ENCODE results near the gene RHBDF1. TPM values are rescaled to one million over a fixed set of nuclear protein-coding genes. Genes with fewer than 3 reads are reported as not detected.

Gene RHBDF1
- total and polyA plus RNA-seq, 3 experiments from 2014 or later, result 0.53 to 0.59 TPM; not detected in 1

DNA sequence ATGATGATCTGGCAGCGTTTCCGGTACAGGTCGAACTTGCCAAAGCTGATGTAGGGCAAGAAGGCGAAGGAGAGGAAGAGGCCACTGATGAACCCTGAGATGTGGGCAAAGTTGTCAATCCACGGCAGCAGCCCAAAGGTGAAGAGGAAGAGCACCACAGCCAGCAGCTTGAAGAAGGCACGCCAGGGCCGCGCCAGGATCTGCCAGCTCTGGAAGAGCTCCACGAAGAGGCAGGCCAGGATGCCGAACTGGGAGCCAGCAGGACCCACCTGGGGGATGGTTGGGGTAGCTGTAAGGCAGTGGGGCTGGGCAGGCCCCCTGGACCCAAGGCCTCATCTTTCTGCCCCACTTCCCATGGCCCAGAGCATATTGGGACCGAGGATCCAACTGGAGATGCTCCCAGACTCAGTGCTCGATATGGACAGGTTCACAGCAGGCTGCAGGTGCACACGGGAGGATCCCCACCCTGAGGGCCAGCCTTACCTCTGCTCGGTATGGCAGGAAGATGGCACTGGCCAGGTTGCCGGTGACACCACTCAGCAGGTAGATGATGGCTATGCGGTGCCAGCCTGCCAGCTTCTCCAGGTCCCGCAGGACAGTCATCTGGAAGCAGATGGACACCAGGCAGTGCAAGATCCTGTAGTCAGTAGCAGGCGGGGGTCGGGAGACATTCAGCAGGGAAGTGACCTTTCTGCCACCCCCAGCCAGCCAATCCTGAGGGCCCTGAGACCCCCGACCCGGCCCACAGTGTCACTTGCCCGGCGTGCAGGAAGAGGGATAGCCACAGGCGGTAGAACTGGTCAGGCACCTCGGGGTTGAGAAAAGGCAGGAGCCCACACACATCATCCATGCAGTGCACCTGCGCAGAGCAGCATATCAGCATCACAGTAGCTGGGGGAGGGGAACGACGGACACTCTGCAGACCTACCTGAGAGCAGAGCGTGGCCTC, 13.7 kb downstream of the RHBDF1 start:
- Histone ChIP-seq H3K27me3 (ENCODE audit: insufficient read depth, low read length, poor library complexity, severe bottlenecking) (no peaks in the 10 kb centered on the region), H3K9me3 (ENCODE audit: low read length) (no peaks in the 10 kb centered on the region), H3K27ac (ENCODE audit: low read depth, low read length) (no peak overlapping the region), H3K4me1 (ENCODE audit: insufficient read depth, low read length) (no peaks in the 10 kb centered on the region), H3K36me3 (ENCODE audit: insufficient read depth, low read length) (no peaks in the 10 kb centered on the region), H3K4me3 (ENCODE audit: low read length) (no peak overlapping the region)
- ChIA-PET CTCF (interaction anchor here (9.2 kb wide), 1 partner anchor 36 kb away, joined by 201 read pairs; no protein-coding TSS in a partner anchor), POLR2A (no interaction called here)
- H3K36me3 Mint-ChIP-seq, result peaks cover 0 to 13% (median 2%) of the 10 kb centered on the region in 3 donors
- no peaks in the 10 kb centered on the region for H3K27me3 Mint-ChIP-seq
- peak in 1 of 5 donors; percentile 42 for DNase-seq
- no peaks in the 10 kb centered on the region for H3K9me3 Mint-ChIP-seq
- H3K4me3 Mint-ChIP-seq, result no peak overlapping the region
- peaks cover 5 to 10% (median 9%) of the 10 kb centered on the region in 3 donors for H3K4me1 Mint-ChIP-seq
- H3K27ac Mint-ChIP-seq, result no peak overlapping the region

DNA sequence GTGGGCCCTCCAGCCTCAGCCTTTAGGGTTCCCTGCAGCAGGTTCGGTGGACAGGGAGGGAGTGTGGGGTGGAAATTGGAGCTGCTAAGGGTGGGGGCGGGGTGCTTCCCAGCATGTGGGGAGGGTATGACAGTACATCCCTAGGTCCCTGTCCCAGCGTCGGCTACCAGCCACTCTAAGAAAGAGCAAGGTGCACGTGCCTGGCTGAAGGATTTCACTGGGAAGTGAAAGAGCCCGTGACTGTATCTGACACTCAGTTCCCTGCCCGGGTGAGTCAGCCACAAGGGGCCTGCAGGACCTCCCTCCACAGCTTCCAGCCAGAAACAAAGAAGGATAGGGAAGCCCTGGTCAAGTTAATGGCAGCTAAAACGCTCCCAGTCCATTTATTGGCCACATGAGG, 14.7 kb downstream of the RHBDF1 start:
- no peak for DNase-seq
- H3K4me3 ChIP-seq (ENCODE audit: low read length), result no peak overlapping the region
- no peaks in the 10 kb centered on the region for H3K27me3 Mint-ChIP-seq
- no peaks in the 10 kb centered on the region for H3K27me3 ChIP-seq (ENCODE audit: insufficient read depth, low read length, poor library complexity, severe bottlenecking)
- no peaks in the 10 kb centered on the region for H3K4me1 ChIP-seq (ENCODE audit: insufficient read depth, low read length)
- ChIA-PET POLR2A (no interaction called here), CTCF (interaction anchor here (1.0 kb wide), 1 partner anchor 40 kb away, joined by 3 read pairs; no protein-coding TSS in a partner anchor)
- no peaks in the 10 kb centered on the region for H3K36me3 ChIP-seq (ENCODE audit: insufficient read depth, low read length)
- no peaks in the 10 kb centered on the region for H3K9me3 ChIP-seq (ENCODE audit: low read length)
- H3K4me3 Mint-ChIP-seq, result no peak overlapping the region
- H3K9me3 Mint-ChIP-seq, result no peaks in the 10 kb centered on the region
- no peak overlapping the region for H3K27ac ChIP-seq (ENCODE audit: low read depth, low read length)
- peak overlapping the region in 1 of 8 donors; percentile 63 for H3K27ac Mint-ChIP-seq
- H3K4me1 Mint-ChIP-seq, result peaks cover 11 to 17% (median 15%) of the 10 kb centered on the region in 3 donors
- peaks cover 0 to 23% (median 2%) of the 10 kb centered on the region in 3 donors for H3K36me3 Mint-ChIP-seq

DNA sequence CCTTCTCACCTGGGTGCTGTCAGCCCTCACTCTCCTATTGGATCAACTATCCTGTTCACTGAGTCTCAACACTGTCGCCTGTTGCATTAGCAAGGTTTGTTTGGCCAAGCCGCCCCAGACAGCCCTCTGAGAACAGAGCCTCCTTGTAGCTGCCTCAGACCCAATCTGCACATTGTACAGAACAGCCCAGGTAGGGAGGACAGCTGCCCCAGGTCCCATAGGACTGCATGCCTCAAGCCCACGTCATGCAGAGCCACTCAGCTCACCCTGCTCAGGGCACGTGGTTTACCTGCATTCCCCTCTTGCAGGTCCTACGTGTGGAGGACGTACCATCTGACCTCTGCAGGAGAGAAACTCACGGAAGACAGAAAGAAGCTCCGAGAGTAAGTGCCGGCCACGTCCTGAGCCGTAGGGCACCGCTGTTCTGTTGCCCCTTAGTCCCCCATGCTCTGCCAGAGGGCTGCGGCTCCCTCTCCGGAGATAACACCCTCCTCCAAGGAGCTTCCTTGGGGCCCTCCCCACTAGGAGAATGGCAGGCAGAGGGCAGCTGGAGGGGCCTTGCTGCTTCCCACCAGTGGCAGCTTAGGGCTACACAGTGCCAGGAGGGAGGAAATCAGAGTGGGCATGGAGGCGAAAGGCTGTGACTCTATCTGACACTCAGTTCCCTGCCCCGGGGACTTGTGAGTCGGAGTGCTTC, 16.1 kb downstream of the RHBDF1 start:
- H3K9me3 ChIP-seq (ENCODE audit: low read length), result no peaks in the 10 kb centered on the region
- no peak overlapping the region for H3K27ac Mint-ChIP-seq
- H3K4me3 Mint-ChIP-seq, result peak overlapping the region in 4 of 7 donors; percentile 39 to 88 (median 60)
- H3K4me1 Mint-ChIP-seq, result peaks cover 17 to 26% (median 20%) of the 10 kb centered on the region in 3 donors
- ChIA-PET CTCF (interaction anchor here (0.8 to 1.4 kb wide), 3 partner anchors 9 to 306 kb away, joined by 3 read pairs; no protein-coding TSS in a partner anchor), POLR2A (no interaction called here)
- no peaks in the 10 kb centered on the region for H3K27me3 ChIP-seq (ENCODE audit: insufficient read depth, low read length, poor library complexity, severe bottlenecking)
- no peaks in the 10 kb centered on the region for H3K27me3 Mint-ChIP-seq
- H3K36me3 ChIP-seq (ENCODE audit: insufficient read depth, low read length), result no peaks in the 10 kb centered on the region
- H3K4me1 ChIP-seq (ENCODE audit: insufficient read depth, low read length), result peaks cover 11% of the 10 kb centered on the region
- H3K9me3 Mint-ChIP-seq, result no peaks in the 10 kb centered on the region
- H3K27ac ChIP-seq (ENCODE audit: low read depth, low read length), result no peak overlapping the region
- H3K4me3 ChIP-seq (ENCODE audit: low read length), result no peak overlapping the region
- peak in 1 of 5 donors; percentile 41 for DNase-seq
- peaks cover 0 to 25% (median 2%) of the 10 kb centered on the region in 3 donors for H3K36me3 Mint-ChIP-seq

DNA sequence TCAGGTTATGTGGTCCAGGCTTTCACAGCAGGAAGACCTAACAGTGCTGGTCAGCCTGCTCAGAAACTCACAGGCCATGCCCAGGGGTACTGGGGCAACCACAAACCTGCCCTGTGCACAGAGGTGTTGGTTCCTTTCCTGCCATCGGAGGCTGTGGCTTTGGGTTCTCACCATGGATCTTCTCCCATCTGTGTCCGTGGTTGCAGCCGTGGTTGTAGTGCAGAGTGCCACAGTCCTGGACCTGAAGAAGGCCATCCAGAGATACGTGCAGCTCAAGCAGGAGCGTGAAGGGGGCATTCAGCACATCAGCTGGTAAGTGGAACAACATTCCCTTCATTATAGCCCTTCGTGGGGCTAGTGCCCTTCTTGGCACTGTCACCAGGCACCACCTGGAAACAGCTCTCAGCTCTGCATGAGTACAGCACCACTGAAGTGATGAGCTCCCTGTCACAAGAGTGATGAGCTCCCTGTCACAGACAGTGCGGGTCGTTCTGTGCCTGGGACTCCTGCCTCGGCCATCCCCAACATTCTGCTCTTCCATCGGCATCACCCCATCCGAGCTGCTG, 16.8 kb downstream of the RHBDF1 start:
- Histone ChIP-seq H3K4me3 (ENCODE audit: low read length) (no peak overlapping the region), H3K36me3 (ENCODE audit: insufficient read depth, low read length) (no peaks in the 10 kb centered on the region), H3K27me3 (ENCODE audit: insufficient read depth, low read length, poor library complexity, severe bottlenecking) (no peaks in the 10 kb centered on the region), H3K9me3 (ENCODE audit: low read length) (no peaks in the 10 kb centered on the region), H3K4me1 (ENCODE audit: insufficient read depth, low read length) (peaks cover 15% of the 10 kb centered on the region), H3K27ac (ENCODE audit: low read depth, low read length) (no peak overlapping the region)
- no peak overlapping the region for H3K27ac Mint-ChIP-seq
- H3K27me3 Mint-ChIP-seq, result no peaks in the 10 kb centered on the region
- no peaks in the 10 kb centered on the region for H3K9me3 Mint-ChIP-seq
- peak overlapping the region in 4 of 7 donors; percentile 39 to 88 (median 60) for H3K4me3 Mint-ChIP-seq
- ChIA-PET CTCF (interaction anchor here (0.9 to 1.4 kb wide), 2 partner anchors 51 to 306 kb away, joined by 3 read pairs; no protein-coding TSS in a partner anchor), POLR2A (no interaction called here)
- peaks cover 0 to 32% (median 2%) of the 10 kb centered on the region in 3 donors for H3K36me3 Mint-ChIP-seq
- no peak for DNase-seq
- peaks cover 23 to 33% (median 28%) of the 10 kb centered on the region in 3 donors for H3K4me1 Mint-ChIP-seq

DNA sequence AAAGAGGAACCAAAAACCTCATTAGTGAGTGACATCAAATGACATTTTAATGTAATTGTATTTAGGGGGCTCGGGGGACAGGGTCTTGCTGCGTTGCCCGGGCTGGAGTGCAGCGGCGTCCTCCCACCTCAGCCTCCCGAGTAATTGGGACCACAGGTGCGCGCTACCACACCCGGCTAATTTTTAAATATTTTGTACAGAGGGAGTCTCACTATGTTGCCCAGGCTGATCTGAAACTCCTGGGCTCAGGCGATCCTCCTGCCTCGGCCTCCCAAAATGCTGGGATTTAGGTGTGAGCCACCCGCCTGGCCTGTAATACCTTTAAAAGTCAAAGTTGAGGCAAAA, 18.2 kb downstream of the RHBDF1 start:
- Mint-ChIP-seq H3K36me3 (peaks cover 0 to 38% (median 5%) of the 10 kb centered on the region in 3 donors), H3K27ac (peak overlapping the region in 6 of 8 donors; percentile 17 to 92 (median 66)), H3K9me3 (no peaks in the 10 kb centered on the region), H3K4me1 (peaks cover 27 to 40% (median 29%) of the 10 kb centered on the region in 3 donors), H3K4me3 (peak overlapping the region; percentile 92 to 99 (median 96)), H3K27me3 (no peaks in the 10 kb centered on the region)
- peak in 1 of 5 donors; percentile 36 for DNase-seq
- no peaks in the 10 kb centered on the region for H3K36me3 ChIP-seq (ENCODE audit: insufficient read depth, low read length)
- no peaks in the 10 kb centered on the region for H3K9me3 ChIP-seq (ENCODE audit: low read length)
- H3K27ac ChIP-seq (ENCODE audit: low read depth, low read length), result peak overlapping the region; percentile 78
- CTCF ChIA-PET, result interaction anchor here (1.2 to 1.6 kb wide), 2 partner anchors 11 to 19 kb away, joined by 4 to 6 read pairs; no protein-coding TSS in a partner anchor
- H3K27me3 ChIP-seq (ENCODE audit: insufficient read depth, low read length, poor library complexity, severe bottlenecking), result no peaks in the 10 kb centered on the region
- H3K4me3 ChIP-seq (ENCODE audit: low read length), result peak overlapping the region; percentile 92
- POLR2A ChIA-PET, result no interaction called here
- H3K4me1 ChIP-seq (ENCODE audit: insufficient read depth, low read length), result peaks cover 15% of the 10 kb centered on the region

DNA sequence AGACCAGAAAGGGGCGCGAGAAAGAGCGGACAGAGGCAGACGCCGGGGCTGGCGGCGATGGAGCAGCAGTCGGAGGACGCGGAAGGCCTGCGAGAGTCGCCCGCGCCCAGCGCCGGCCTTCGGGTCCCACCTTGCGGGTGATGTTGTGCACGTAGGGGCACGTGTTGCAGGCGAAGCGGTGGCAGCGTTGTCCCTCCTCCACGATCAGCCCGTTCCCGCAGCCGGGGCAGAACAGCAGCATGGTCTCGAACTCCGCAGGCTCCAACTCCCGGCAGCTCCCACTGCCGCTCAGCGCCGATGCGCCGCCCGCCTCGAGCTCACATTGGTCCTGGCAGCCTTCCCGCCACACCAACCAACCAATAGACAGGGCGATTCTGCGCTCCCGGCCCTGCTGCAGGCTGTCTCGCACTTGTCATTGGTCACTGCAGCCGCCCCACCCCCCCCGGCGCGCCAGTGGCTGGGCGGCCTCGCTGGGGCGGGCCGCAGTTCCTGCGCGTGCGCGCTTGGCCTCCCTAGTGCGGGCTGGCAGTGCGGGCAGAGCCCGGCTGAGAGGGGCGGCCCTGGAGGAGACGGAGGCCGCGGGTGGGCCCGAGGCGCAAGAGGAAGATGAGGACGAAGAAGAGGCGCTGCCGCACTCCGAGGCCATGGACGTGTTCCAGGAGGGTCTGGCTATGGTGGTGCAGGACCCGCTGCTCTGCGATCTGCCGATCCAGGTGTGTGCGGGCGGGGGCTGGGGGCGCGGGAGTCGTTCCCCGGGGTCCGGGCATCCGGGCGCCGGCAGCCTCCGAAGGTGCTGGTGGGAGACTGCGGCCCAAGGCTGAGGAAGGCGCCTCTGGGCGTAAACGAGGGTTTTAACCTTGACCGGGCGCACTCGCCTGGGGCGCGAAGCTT, 18.8 kb downstream of the RHBDF1 start, which contains the start of the genes POLR3K and SNRNP25:
TSS of gene POLR3K (minus strand) at position 263 of the 891 bp plus-strand sequence. CDS start at position 241, 22 bp downstream.
TSS of gene SNRNP25 (plus strand) at position 483 of the 891 bp plus-strand sequence. CDS start at position 672, 189 bp downstream.
- POLR2A ChIA-PET, result interaction anchor here (0.6 to 1.4 kb wide), 2 partner anchors 9 to 15 kb away, joined by 3 to 5 read pairs; no protein-coding TSS in a partner anchor
- H3K4me3 Mint-ChIP-seq, result peak within 1 kb of the TSS; percentile 92 to 99 (median 96)
- H3K4me1 Mint-ChIP-seq, result peaks cover 27 to 40% (median 29%) of the 10 kb centered on the region in 3 donors
- Histone ChIP-seq H3K9me3 (ENCODE audit: low read length) (no peaks in the 10 kb centered on the region), H3K4me1 (ENCODE audit: insufficient read depth, low read length) (peaks cover 15% of the 10 kb centered on the region), H3K4me3 (ENCODE audit: low read length) (peak within 1 kb of the TSS; percentile 92), H3K36me3 (ENCODE audit: insufficient read depth, low read length) (no peaks in the 10 kb centered on the region), H3K27me3 (ENCODE audit: insufficient read depth, low read length, poor library complexity, severe bottlenecking) (no peaks in the 10 kb centered on the region), H3K27ac (ENCODE audit: low read depth, low read length) (peak within 1 kb of the TSS; percentile 80)
- CTCF ChIA-PET, result interaction anchor here (0.7 to 1.6 kb wide), 5 partner anchors 12 to 53 kb away, joined by 3 to 7 read pairs (median 4); no protein-coding TSS in a partner anchor
- H3K36me3 Mint-ChIP-seq, result peaks cover 0 to 41% (median 5%) of the 10 kb centered on the region in 3 donors
- peak within 1 kb of the TSS; percentile 71 to 98 (median 94) for H3K27ac Mint-ChIP-seq
- H3K27me3 Mint-ChIP-seq, result no peaks in the 10 kb centered on the region
- peak; percentile 95 to 99 (median 98) for DNase-seq
- H3K9me3 Mint-ChIP-seq, result no peaks in the 10 kb centered on the region

Measured in CD8-positive, alpha-beta memory T cell (primary cell).